Keratinocyte (primary cell): ENCODE data around the gene CES2. TPM values are rescaled to one million over a fixed set of nuclear protein-coding genes. Genes with fewer than 3 reads are reported as not detected.

Source experiments
- DNase-seq: peaks from one replicate; pipeline ENCODE4 v3.0.0-alpha.2; 2011; ENCODE audit warnings: low read depth, missing footprints, low spot score
- FAIRE-seq: peaks from 2 replicates; lab custom pipeline; 2011; peaks lifted over from hg19 to GRCh38; lab: Jason Lieb, UNC
- H2AFZ ChIP-seq: 2 replicates; pipeline ENCODE4 v1.6.0; 2012; ENCODE audit warnings: low read length, control low read depth, inconsistent platforms; ENCODE audit not compliant: control insufficient read depth
- H3K27ac ChIP-seq: 2 replicates; pipeline ENCODE4 v1.5.1; 2011; ENCODE audit warnings: low read length; ENCODE audit not compliant: control insufficient read depth, insufficient read depth
- H3K27me3 ChIP-seq: 3 replicates; pipeline ENCODE4 v1.6.0; 2011; ENCODE audit warnings: low read length; ENCODE audit not compliant: control insufficient read depth, insufficient read depth; ENCODE audit errors: extremely low read depth
- H3K36me3 ChIP-seq, 2 experiments: 2 replicates in 1 of 2; 3 replicates in 1 of 2; pipeline ENCODE4 v1.5.1; 2011; ENCODE audit warnings: low read length in 2 of 2, mild to moderate bottlenecking in 1 of 2; ENCODE audit not compliant: control insufficient read depth in 2 of 2, insufficient read depth in 2 of 2; ENCODE audit errors: extremely low read depth in 1 of 2
- H3K4me1 ChIP-seq: 3 replicates; pipeline ENCODE4 v1.5.1; 2011; ENCODE audit warnings: low read length; ENCODE audit not compliant: control insufficient read depth, insufficient read depth; ENCODE audit errors: extremely low read depth
- H3K4me2 ChIP-seq: 3 replicates; pipeline ENCODE4 v1.6.0; 2011; ENCODE audit warnings: low read depth, low read length; ENCODE audit not compliant: control insufficient read depth, insufficient read depth; ENCODE audit errors: extremely low read depth
- H3K4me3 ChIP-seq, 3 experiments: fragments of 200-600 bp in 1 of 3; sonication (generic) in 1 of 3; 2 replicates in 2 of 3; 3 replicates in 1 of 3; pipeline ENCODE4 v1.5.1; 2011 to 2016; ENCODE audit warnings: low read length in 3 of 3, mild to moderate bottlenecking in 3 of 3, control low read depth in 2 of 3, inconsistent platforms in 1 of 3, low read depth in 1 of 3, mixed read lengths in 1 of 3, mixed run types in 1 of 3, moderate library complexity in 1 of 3; ENCODE audit not compliant: control insufficient read depth in 2 of 3, insufficient read depth in 2 of 3; ENCODE audit errors: extremely low read depth in 1 of 3
- H3K79me2 ChIP-seq: 2 replicates; pipeline ENCODE4 v1.6.0; 2012; ENCODE audit warnings: low read length; ENCODE audit not compliant: control insufficient read depth, insufficient read depth
- H3K9ac ChIP-seq: 3 replicates; pipeline ENCODE4 v1.6.0; 2011; ENCODE audit warnings: low read length; ENCODE audit not compliant: control insufficient read depth, insufficient read depth; ENCODE audit errors: extremely low read depth
- H3K9me1 ChIP-seq: 3 replicates; pipeline ENCODE4 v1.6.0; 2011; ENCODE audit warnings: low read length; ENCODE audit not compliant: control insufficient read depth, insufficient read depth; ENCODE audit errors: extremely low read depth
- H3K9me3 ChIP-seq: 2 replicates; pipeline ENCODE4 v1.5.1; 2012; ENCODE audit warnings: low read depth, low read length; ENCODE audit not compliant: control insufficient read depth
- H4K20me1 ChIP-seq: 3 replicates; pipeline ENCODE4 v1.6.0; 2011; ENCODE audit warnings: low read length; ENCODE audit not compliant: control insufficient read depth, insufficient read depth; ENCODE audit errors: extremely low read depth
- CTCF ChIP-seq, 3 experiments: IDR thresholded peaks in 1 of 3; conservative IDR thresholded peaks in 1 of 3; optimal IDR thresholded peaks in 1 of 3; 2 replicates in 2 of 3; 3 replicates in 1 of 3; pipeline versions ENCODE3 to v1.5.1; 2011; ENCODE audit warnings: low read length in 3 of 3, mild to moderate bottlenecking in 3 of 3, moderate library complexity in 2 of 3, control low read depth in 1 of 3, inconsistent platforms in 1 of 3; ENCODE audit not compliant: insufficient read depth in 2 of 3; ENCODE audit errors: extremely low read depth in 1 of 3
- EZH2 ChIP-seq: IDR thresholded peaks from one replicate; pipeline ENCODE4 v1.6.1; 2012; ENCODE audit warnings: inconsistent platforms, mild to moderate bottlenecking, low read length, moderate library complexity
- dilution Hi-C: fragments of 300-500 bp; cut with MboI; formaldehyde crosslinking; loops from one replicate; pipeline ENCODE4 v1.7.0; 2020; ENCODE audit warnings: low sequenced_read_pairs; ENCODE audit not compliant: extremely low pct_ligation_motif_present
- polyA plus RNA-seq, 5 experiments: library from polyadenylated mRNA; depleted of rRNA in 3 of 5; stranded (reverse) in 3 of 5; stranded (forward) in 1 of 5; unstranded in 1 of 5; fragments of >200 nt; gene quantifications; 1 replicate in 1 of 5; 2 replicates in 3 of 5; 3 replicates in 1 of 5; pipeline versions ENCODE4 v1.2.1 to v1.2.3, GENCODE V29; 2011 to 2012; ENCODE audit warnings: missing spikeins in 2 of 5, low read depth in 1 of 5, low replicate concordance in 1 of 5

CES2 gene
- polyA plus RNA-seq, 1 donor (not counting 4 experiments of a cell fraction or from before 2014, with no cell fraction given): 41.6 TPM

- peak overlapping the region; percentile 43 to 76 (median 69) for H3K4me3 ChIP-seq
- peak overlapping the region; percentile 84 for H2AFZ ChIP-seq
- H3K79me2 ChIP-seq: no peaks in the 10 kb centered on the region
- dilution Hi-C loops: no loop called here
- DNase-seq (no peak), FAIRE-seq (peak; percentile 53)
- no peaks in the 10 kb centered on the region for H3K9me3 ChIP-seq
- peak overlapping the region; percentile 40 for H3K27ac ChIP-seq
- no peaks in the 10 kb centered on the region for H4K20me1 ChIP-seq
- H3K9me1 ChIP-seq: no peaks in the 10 kb centered on the region
- H3K27me3 ChIP-seq: no peaks in the 10 kb centered on the region
- H3K9ac ChIP-seq: peak overlapping the region; percentile 68
- peaks cover 3 to 4% of the 10 kb centered on the region in 2 experiments for H3K36me3 ChIP-seq
- H3K4me2 ChIP-seq: peak overlapping the region; percentile 95
- TF ChIP-seq CTCF (optimal IDR thresholded peaks at IDR 0.05 in 1 of 3, IDR thresholded peaks at IDR 0.05 in 1 of 3, conservative IDR thresholded peaks at IDR 0.05 in 1 of 3; ENCODE audit: extremely low read depth in 1 of 3, insufficient read depth in 2 of 3, low read length in 3 of 3) (no peak), EZH2 (no peak)
- peaks cover 15% of the 10 kb centered on the region for H3K4me1 ChIP-seq
These were observed 13.0 kb downstream of the CES2 start for GRCh38 chr16:66948134-66948836.

GRCh38 chr16:66948837-66949225 is 13.5 kb downstream of the CES2 start:
- peak overlapping the region; percentile 95 for H3K4me2 ChIP-seq
- peaks cover 20% of the 10 kb centered on the region for H3K4me1 ChIP-seq
- H3K36me3 ChIP-seq: peaks cover 0 to 2% of the 10 kb centered on the region in 2 experiments
- H2AFZ ChIP-seq: peak overlapping the region; percentile 84
- H3K9ac ChIP-seq: peak overlapping the region; percentile 68
- H3K79me2 ChIP-seq: no peaks in the 10 kb centered on the region
- H3K9me3 ChIP-seq: no peaks in the 10 kb centered on the region
- peak overlapping the region; percentile 43 to 76 (median 69) for H3K4me3 ChIP-seq
- TF ChIP-seq EZH2 (no peak), CTCF (optimal IDR thresholded peaks at IDR 0.05 in 1 of 3, IDR thresholded peaks at IDR 0.05 in 1 of 3, conservative IDR thresholded peaks at IDR 0.05 in 1 of 3; ENCODE audit: extremely low read depth in 1 of 3, insufficient read depth in 2 of 3, low read length in 3 of 3) (no peak)
- H4K20me1 ChIP-seq: no peaks in the 10 kb centered on the region
- H3K27ac ChIP-seq: no peak overlapping the region
- DNase-seq (no peak), FAIRE-seq (no peak)
- H3K27me3 ChIP-seq: no peaks in the 10 kb centered on the region
- H3K9me1 ChIP-seq: no peaks in the 10 kb centered on the region
- dilution Hi-C loops: no loop called here
